Lung (tissue), 12 donors: ENCODE data around the gene LHB. TPM values are rescaled to one million over a fixed set of nuclear protein-coding genes. Genes with fewer than 3 reads are reported as not detected.

Experiments
- ATAC-seq: fragments of 200-7000 bp; cut with Tn5 transposase; one replicate; pipeline ENCODE4 v1.9.1; 2020; ENCODE audit warnings: moderate number of reproducible peaks; ENCODE audit not compliant: insufficient read depth, low FRiP score
- DNase-seq, 3 donors: peaks; one replicate each; pipeline ENCODE4 v3.0.0-alpha.2; 2013 to 2017
- H3K27ac ChIP-seq, 2 donors: one replicate each; pipeline ENCODE4 v1.5.1; 2013; ENCODE audit warnings: mild to moderate bottlenecking in 2 of 2, moderate library complexity in 2 of 2, control low read depth in 1 of 2, inconsistent platforms in 1 of 2, low read depth in 1 of 2, low read length in 1 of 2
- H3K27me3 ChIP-seq, 3 donors: one replicate each; pipeline ENCODE4 v1.5.1; 2013; ENCODE audit warnings: low read length in 2 of 3; ENCODE audit not compliant: control insufficient read depth in 3 of 3, insufficient read depth in 3 of 3
- H3K36me3 ChIP-seq, 4 donors: one replicate each; pipeline ENCODE4 v1.5.1; 2013; ENCODE audit warnings: low read length in 4 of 4, mild to moderate bottlenecking in 1 of 4, moderate library complexity in 1 of 4; ENCODE audit not compliant: control insufficient read depth in 4 of 4, insufficient read depth in 4 of 4
- H3K4me1 ChIP-seq, 5 donors: one replicate each; pipeline ENCODE4 v1.5.1; 2013; ENCODE audit warnings: low read length in 5 of 5, mild to moderate bottlenecking in 2 of 5, moderate library complexity in 1 of 5; ENCODE audit not compliant: control insufficient read depth in 5 of 5, insufficient read depth in 5 of 5
- H3K4me3 ChIP-seq: one replicate; pipeline ENCODE4 v1.5.1; 2013; ENCODE audit warnings: mild to moderate bottlenecking, control low read depth, moderate library complexity
- H3K9ac ChIP-seq, 2 donors: one replicate each; pipeline ENCODE4 v1.5.1; 2013; ENCODE audit warnings: low read length in 2 of 2, control low read depth in 1 of 2; ENCODE audit not compliant: insufficient read depth in 1 of 2
- H3K9me3 ChIP-seq, 4 donors: one replicate each; pipeline ENCODE4 v1.5.1; 2013; ENCODE audit warnings: low read length in 3 of 4, mild to moderate bottlenecking in 1 of 4, moderate library complexity in 1 of 4; ENCODE audit not compliant: control insufficient read depth in 4 of 4, insufficient read depth in 3 of 4
- CTCF ChIP-seq: IDR thresholded peaks from 2 replicates; pipeline ENCODE4 v1.5.1; 2012; ENCODE audit warnings: mild to moderate bottlenecking; ENCODE audit errors: control extremely low read depth, extremely low read depth
- WGBS, 2 donors: extraction: QIAGEN DNeasy Blood & Tissue Kit; methylation state at CpG; one replicate each; pipeline ENCODE4 v1.1.7; 2013; 5-methylcytosine and 5-hydroxymethylcytosine counted together
- polyA plus RNA-seq, 2 donors: library from polyadenylated mRNA; stranded (reverse); fragments of 200-250 nt; gene quantifications; one replicate each; pipeline ENCODE4 v1.2.1, GENCODE V29; 2013
- total RNA-seq, 2 donors: library from RNA; depleted of rRNA in 1 of 2; stranded (reverse); fragments of >200 nt in 1 of 2; gene quantifications; one replicate each; pipeline ENCODE4 v1.2.1, GENCODE V29; 2014 to 2021
- donor health status: control.
- donor health status: control.
- donor health status: Bipolar disorder and iron deficiency.
- donor health status: healthy.
- donor health status: DM: yes; HTN: yes; CAD: no.

Gene LHB
- total and polyA plus RNA-seq, 4 donors, result 0.32 to 0.74 (median 0.67) TPM; not detected in 1

- H3K9me3 ChIP-seq, result no peaks in the 10 kb centered on the region
- H3K27ac ChIP-seq, result no peak overlapping the region
- no peaks in the 10 kb centered on the region for H3K27me3 ChIP-seq
- H3K9ac ChIP-seq, result no peak overlapping the region
- H3K4me1 ChIP-seq, result no peaks in the 10 kb centered on the region
- peaks cover 12 to 71% (median 22%) of the 10 kb centered on the region in 4 donors for H3K36me3 ChIP-seq
- DNase-seq, result no peak
- 81 to 90% methylated on average over 17 of the region's 17 CpGs for WGBS, 2 donors
- no peak overlapping the region for H3K4me3 ChIP-seq
- TF ChIP-seq CTCF, result no peak
- ATAC-seq, result no peak
Observed at GRCh38 chr19:49011194-49011593, 5.7 kb downstream of the LHB start.

GRCh38 chr19:49010453-49010852 is 6.4 kb downstream of the LHB start:
- no peak overlapping the region for H3K9ac ChIP-seq
- DNase-seq (no peak), ATAC-seq (no peak)
- peaks cover 12 to 69% (median 21%) of the 10 kb centered on the region in 4 donors for H3K36me3 ChIP-seq
- no peak overlapping the region for H3K27ac ChIP-seq
- TF ChIP-seq CTCF, result no peak
- WGBS, 2 donors, result 91 to 93% methylated on average over 18 of the region's 18 CpGs
- no peaks in the 10 kb centered on the region for H3K27me3 ChIP-seq
- H3K9me3 ChIP-seq, result no peaks in the 10 kb centered on the region
- H3K4me3 ChIP-seq, result no peak overlapping the region
- no peaks in the 10 kb centered on the region for H3K4me1 ChIP-seq

GRCh38 chr19:49009828-49010227 is 7.1 kb downstream of the LHB start:
- no peaks in the 10 kb centered on the region for H3K9me3 ChIP-seq
- no peak for ATAC-seq
- TF ChIP-seq CTCF, result no peak
- no peaks in the 10 kb centered on the region for H3K4me1 ChIP-seq
- WGBS, 2 donors, result 96 to 97% methylated on average over 18 of the region's 18 CpGs
- H3K9ac ChIP-seq, result no peak overlapping the region
- DNase-seq, result no peak
- H3K27me3 ChIP-seq, result no peaks in the 10 kb centered on the region
- H3K4me3 ChIP-seq, result no peak overlapping the region
- H3K27ac ChIP-seq, result no peak overlapping the region
- peaks cover 13 to 70% (median 21%) of the 10 kb centered on the region in 4 donors for H3K36me3 ChIP-seq

- no peaks in the 10 kb centered on the region for H3K9me3 ChIP-seq
- H3K4me3 ChIP-seq, result no peak overlapping the region
- H3K9ac ChIP-seq, result no peak overlapping the region
- H3K27ac ChIP-seq, result no peak overlapping the region
- TF ChIP-seq CTCF, result no peak
- H3K36me3 ChIP-seq, result peaks cover 12 to 61% (median 24%) of the 10 kb centered on the region in 4 donors
- H3K4me1 ChIP-seq, result no peaks in the 10 kb centered on the region
- no peaks in the 10 kb centered on the region for H3K27me3 ChIP-seq
- ATAC-seq, result no peak
- no peak for DNase-seq
- WGBS, 2 donors, result 98 to 99% methylated on average over 22 of the region's 22 CpGs
Observed at GRCh38 chr19:49006905-49007304, 10.0 kb downstream of the LHB start.
